GM18520 (cell line): ENCODE data around the gene B3GAT1.

Experiments
- ATAC-seq: cut with Tn5 transposase; IDR thresholded peaks from one replicate; pipeline ENCODE4 v1.9.1; 2021; ENCODE audit not compliant: unreplicated experiment

Gene B3GAT1

DNA sequence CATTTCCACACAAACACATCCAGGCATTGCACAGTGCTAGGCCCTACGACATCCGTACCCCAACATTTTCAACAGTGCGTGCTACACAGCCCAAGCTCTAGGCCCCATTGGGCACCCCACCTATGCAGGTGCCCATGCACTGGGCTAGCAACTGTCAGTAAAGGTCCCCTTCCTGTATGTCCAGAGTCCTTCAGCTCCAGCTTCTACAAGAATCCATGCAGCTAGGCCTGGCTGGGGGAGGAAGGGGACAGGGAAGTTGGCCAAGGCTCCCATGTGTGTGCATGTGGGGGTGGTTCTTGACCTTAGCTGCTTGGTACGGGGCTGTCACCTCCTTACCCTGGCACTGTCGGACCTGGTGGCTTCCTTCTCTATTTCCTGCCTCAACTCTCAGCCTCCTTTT, 1.3 kb downstream of the B3GAT1 start:
- no peak for ATAC-seq

DNA sequence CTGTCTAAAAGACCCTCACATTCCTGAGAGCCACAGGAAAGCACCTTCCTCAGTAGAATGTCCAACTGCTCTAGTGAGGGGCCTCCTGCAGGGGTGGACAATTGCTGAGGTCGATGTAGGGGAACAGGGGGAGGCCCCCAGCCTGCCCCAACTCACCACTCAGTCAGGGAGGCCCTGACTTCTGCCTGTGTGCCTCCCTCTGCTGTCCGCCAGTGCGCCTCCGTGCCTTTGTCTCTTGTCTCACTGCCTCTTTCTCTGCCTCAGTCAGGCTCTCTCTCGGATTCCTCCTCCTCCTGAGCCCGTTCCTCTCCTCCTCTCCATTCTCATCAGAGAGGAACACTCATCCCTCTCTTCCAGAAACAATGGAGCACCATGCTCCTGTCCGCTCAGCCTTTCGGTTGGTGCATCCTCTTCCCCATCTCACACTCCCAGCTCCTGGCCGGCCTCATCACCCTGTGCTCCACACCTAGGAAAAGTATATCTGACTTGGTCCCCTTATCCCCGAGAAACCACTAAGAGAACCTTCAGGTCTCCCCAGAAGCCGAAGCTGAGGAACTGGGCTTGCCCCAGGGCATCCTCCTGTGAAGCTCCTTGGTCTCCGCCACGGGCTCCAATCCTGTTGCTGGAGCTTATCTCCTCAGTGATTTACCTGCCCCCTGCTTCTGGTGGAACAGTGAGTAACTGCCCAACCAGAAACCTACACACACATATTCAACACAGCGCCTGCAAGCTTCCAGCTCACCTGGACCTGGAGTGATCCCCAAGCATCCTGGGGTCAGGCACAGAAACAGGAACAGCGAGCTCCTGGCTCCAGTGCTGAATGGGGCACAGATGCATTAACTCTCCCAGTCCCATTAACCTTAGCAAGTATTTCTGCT, 2.3 kb downstream of the B3GAT1 start:
- no peak for ATAC-seq

DNA sequence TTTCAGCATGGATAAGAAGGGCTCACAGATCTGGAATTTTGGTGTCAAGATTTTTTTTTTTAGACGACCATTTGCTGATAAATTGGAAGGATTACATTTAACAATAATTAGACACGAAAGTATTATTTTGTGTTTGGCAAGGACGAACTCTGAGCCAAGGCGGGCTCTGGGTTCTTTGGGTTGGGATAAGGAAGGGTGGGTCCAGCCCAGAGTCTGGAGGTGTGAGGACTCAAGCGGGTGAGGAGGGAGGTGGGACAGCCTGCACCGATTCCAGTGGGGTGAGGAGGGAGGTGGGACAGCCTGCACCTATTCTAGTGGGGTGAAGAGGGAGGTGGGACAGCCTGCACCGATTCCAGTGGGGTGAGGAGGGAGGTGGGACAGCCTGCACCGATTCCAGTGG, 4.1 kb downstream of the B3GAT1 start:
- no peak for ATAC-seq

DNA sequence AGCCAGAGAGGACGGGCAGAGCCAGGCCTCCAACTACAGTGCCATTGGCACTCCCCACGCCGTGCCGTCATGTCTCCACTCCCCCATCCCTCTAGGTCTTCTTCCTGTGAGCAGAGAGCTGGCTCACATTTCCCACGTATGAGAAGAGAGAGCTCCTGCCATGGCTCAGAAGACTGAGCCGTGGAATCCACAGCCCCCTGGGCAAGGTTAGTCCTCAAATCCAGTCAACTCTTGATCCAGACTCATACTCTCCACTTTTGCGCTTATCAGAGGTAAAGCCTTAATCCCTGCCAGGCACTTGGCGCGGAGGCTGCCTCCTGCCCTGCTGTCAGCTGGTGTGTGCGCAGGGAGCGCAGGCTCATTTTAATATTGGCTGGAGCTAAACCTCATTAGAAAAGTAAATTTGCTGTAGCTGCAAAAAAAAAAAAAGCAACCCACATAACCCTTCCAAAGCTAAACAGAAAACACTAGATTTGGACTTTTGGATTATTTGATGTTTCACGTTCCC, 4.7 kb downstream of the B3GAT1 start:
- no peak for ATAC-seq

DNA sequence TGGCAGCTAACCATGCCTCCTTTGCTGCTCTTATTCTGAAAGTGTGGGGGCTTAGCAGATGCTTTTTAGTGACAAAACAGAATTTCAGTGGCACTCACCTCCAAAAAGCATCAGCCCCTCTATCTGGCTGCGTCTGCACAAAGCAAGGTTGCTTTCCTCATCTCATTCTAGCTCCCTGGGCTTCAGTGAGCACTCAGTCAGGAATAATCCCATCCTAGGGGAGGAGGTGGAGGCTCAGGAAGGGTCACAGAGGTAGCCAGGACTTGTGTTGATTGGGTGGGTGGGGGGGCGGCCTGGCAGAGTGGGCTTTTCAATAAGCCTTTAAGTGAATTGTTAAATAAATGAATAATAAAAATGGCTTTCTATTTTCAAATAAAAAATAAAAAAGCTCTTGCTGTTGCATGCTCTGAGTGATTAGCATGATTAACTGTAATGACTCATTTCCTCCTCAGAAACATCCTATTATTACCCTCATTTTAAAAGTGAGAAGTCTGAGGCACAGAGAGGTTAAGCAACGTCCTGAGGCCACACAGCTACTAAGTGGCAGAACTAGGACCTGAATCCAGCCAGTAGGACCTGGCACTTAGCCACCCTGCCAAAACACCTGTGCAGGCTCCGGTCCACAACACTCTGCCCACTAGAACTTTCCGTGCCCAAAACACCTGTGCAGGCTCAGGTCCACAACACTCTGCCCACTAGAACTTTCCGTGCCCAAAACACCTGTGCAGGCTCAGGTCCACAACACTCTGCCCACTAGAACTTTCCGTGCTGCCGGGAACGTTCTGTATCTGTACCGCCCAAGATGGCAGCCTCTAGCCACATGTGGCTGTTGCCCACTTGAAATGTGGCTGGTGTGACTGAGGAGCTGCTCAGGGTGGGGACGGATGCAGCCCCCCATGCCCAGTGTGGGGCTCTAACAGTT, 5.5 kb downstream of the B3GAT1 start:
- no peak for ATAC-seq

DNA sequence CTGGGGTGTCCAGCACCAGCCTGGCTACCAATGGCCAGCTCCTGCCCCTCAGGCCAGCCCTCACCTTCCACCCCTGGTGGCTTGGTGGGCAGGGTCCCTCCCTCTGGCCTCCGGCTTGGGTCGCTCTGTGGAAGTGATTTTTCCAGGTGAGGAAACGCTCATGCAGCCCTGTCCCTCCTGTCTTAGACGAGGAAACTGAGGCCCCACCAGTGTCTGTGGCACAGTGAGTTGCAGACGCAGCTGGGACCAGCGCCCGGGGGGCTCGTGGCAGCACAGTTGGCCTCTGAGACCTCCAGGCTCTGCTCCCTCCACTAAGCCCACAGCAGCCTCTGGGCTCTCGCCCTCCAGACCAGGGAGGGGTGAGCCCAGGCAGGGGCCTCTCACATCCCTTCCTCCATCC, 6.2 kb downstream of the B3GAT1 start:
- no peak for ATAC-seq

DNA sequence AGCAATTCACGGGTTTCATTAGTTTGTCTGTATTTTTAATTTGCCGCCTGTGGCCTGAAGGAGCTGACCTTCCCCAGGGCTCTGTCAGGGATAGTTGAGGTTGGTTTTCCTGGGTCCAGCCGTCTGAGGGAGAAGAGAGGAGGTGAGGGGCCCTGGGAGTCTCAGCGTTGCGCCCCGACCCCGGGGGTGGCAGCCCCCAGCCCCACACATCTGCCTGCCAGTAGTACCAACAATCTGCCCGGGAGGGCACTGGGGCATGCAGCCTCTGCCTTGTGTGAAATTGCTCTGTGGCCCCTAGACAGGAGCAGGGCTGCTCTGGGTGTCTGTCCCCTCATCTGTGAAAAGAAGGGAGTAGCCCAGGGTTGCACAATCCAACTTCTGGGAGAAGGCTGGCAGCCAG, 6.6 kb downstream of the B3GAT1 start:
- no peak for ATAC-seq

DNA sequence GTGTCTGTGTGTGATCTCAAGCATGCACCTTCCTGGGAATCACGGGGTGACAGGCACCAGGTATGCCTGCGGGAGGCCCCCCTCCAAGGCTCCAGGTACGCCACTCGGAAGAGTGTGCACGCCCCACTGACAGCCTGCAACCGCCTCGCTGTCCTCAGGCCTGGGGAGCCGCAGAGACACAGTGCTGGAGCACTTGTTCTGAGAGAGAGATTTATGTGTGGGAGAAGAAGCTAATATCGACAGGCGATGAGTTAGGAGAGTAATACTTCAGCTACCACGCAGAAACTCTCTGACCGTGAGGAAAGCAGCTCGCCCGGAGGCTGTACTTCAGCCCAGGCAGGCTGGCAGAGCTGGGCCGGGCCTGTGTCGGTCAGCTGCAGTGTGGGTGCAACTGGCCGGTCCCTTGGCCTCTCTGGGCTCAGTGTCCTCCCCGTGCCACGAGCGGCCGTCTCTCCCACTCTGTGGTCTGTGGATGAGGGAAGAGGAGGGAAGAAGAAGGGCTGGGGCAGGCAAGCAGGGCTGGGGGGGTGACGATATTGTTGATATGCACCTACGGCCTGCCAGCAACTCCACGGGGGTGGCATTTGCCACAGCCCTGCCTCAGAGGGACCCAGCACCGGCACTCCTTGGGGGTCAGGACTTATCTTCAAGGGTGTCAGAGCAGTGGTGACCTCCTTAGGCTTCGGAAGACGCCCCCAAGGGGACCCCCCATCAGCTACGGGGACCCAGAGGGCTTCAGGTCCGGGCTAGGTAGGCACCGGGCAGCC, 7.3 kb downstream of the B3GAT1 start:
- ATAC-seq: no peak

DNA sequence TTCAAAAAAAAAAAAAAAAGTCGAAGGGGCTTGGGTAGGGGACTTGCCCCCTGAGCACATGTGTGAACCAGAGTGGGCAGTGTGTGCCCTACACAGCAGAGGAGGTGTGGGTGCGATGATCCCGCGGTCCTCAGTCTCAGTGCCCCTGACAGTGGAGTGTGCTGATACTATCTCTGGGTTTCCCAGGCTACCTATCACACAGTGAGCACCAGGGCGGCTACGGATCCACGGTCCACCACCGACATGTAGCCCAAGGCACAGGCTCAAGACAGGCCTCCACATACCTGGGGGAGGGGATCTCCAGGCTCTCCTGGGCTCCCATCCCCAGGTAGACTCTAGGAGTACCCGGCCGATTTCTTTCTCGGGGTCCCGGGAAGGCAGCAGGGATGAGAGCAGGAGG, 9.1 kb downstream of the B3GAT1 start:
- no peak for ATAC-seq

DNA sequence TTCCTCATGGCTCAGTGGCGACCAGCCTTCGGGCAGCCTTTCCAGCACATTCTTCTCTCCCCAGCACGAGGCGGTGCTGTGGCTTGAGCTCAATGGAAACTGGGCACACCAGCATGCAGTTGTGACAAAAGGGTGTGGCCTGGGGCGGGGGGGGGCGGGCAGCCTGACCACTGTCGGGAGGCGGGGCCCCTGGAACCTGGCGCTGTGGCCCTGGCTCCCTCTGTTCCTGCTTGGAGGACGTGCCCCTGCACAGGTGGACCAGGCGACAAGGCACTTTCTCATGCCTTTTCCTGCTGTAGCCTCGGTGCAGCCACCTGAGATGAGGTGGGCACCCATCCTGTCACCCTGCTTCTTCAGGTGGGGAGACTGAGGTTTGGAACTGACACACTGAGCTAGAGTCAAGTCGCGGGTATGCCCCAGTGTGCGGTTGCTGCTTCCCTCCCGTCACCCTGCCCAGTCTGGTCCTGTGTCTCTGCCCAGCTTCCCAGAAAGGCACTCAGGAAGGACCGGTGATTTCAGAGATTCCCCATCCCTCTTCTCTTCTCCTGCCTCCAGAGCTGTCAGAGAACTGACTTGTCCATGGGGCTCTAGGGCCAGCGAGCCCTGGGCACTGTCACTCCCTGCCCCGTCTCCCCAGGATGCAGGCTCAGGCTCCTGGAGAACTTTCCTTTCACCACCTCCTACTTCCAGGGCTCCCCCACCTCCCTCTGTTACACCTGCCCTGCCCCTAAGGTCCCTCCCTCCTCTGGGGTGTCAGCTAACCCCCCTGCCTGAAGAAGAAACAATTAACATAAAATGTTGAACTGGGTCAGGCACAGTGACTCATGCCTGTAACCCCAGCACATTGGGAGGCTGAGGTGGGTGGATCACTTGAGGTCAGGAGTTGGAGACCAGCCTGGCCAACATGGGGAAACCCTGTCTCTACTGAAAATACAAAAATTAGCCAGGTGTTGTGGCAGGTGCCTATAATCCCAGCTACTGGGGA, 9.9 kb downstream of the B3GAT1 start:
- ATAC-seq: no peak

DNA sequence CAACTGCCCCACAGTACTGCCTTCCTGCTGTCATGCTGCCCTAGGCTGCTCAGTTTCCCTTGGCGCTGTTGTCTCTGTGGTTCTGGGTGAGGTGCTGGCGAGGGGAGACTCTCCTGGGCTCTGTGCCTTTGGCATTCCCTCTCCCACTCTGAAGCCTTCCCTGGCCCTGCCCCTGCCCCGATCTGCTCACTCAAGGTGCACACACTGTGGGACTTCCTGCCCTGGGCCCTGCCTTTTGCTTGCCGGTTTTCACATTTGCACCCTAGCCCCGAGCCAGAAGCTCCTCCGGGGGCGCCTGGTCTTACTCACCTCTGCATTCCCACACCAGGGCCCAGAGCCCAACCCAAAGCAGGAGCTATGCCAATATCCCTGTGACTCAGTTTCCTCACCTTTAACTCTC, 12.0 kb downstream of the B3GAT1 start:
- ATAC-seq: no peak

DNA sequence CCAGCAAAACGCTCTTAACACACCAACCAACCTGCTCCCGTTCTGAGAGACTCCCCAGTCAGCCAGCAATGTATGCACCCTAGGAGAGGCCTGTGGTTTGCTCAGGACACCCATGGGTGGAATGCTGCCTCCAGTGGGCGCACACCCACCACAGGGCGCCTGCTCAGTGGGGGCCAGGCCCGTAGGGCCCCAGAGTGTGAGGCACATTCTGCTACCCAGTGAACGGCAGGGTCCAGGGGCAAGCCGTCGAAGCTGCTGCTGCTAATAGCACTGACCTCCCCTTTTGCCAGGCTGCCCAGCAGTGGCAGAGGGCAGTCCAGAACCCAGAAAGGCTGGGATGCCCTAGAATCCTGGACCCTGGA, 12.8 kb downstream of the B3GAT1 start:
- ATAC-seq: no peak

DNA sequence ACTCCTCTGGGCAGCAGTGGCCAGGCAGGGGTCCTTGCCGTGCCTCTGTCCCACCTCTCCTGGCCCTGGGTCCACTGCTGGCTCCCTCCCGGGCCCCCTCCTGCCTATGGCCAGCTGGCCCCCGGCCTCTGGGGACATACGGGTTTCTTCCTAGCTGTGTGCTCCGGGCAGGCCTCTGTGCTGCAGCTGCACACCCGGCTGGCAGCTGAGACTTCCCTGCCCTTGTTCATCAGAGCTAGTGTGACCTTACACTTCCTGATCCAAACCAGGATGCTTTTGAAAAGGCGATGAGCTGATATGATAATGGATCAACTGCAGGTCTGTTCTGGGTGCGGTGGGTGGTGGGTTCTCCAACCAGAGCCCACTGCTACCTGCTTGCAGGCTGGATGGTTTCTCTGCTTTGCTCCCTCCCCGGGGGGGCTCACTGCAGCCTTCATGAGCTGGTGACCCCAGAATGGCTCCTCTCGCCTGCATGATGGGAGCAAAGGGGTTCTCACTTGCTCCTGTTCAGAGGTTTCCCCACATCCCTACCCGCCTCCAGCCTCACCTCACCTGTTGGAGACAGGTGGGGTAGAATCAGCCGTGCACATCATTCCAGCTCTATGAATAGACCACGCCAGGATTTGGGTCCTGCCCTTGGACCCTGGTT, 13.3 kb downstream of the B3GAT1 start:
- ATAC-seq: no peak

DNA sequence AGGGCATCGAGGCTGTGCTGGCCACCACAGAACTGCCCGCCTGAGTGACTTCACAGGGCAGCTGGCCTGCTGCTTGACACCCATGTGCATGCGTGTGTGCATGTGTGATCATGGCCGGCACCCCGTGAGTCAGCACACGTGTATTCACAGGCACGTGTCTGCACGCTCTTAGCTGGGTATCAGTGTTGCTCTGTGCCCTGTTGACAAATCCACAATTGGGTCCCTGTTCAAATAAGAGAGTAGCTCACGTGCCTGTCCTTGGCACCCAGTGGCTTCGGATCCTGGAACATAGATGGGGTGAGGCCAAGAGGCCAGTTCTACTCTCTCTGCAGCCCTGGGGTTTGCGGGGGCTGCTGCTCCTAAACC, 14.0 kb downstream of the B3GAT1 start:
- ATAC-seq: no peak

DNA sequence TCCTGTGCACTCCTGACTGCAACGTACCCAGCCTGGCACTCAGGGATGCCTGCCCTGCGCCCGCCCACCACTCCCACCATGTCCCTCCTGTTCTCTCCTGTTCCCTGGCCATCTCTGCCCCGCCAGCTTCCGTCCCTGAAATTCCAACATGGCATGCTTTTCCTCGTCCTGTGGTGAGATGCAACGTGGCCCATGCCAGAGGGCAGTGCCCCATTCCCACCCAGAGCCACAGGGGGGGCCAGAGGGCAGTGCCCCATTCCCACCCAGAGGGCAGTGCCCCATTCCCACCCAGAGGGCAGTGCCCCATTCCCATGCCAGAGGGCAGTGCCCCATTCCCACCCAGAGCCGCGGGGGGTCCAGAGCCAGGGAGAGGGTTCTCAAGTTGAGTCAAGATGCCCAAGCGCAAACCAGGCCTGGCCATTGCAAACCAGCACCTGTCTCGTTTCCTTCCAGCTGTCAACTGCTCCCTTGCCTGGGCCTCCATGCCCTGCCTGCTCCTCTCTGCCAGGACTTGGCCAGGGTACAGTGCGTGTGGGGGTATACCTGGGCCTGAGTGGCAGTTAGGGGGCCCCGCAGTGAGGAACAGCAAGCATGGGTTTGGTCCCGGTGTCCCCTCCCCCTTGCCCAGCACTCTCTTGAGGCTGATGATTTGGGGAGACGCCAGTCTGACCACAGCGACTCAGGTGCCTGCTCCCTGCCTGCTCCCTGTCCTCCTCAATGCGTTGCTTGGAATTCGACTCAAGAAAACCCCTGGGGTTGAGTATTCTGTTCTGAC, 14.6 kb downstream of the B3GAT1 start:
- ATAC-seq: no peak

DNA sequence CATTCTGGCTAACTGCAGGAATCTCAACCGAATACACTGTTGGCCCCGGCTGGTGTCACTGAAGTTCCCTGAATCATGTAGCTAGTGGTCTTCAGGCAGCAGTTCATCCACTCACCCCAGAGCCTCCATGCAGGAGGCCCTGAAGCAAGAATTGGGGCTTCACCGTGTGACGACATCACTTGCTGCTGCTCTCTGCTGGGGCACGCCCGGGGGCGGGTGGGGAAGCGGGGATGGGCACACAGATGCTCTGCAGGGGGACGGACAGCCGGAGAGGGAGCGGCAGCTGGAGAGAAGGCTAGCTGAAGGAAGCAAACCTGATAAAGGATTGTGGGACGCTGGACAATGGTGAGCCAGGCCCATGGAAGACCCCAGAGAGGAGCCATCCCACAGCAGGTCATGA, 17.0 kb downstream of the B3GAT1 start:
- no peak for ATAC-seq

DNA sequence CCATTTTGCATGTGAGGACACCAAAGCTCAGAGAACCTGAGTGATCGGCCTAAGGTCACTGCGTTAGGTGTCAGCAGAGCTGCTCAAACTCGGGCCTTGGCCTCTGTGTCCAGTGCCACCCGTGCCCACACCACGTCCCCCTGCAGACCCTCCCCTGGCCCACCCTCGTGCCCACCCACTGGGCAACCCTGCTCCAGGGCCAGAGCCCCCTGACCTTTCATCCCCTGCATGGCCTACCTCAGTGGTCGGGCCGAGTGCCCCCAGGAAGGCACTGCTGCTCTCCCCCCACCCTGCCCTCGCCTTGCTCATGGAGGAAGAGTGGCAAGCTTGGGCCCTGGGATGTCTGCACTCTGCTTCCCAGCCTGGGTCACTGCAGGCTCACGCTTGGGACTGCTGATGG, 17.7 kb downstream of the B3GAT1 start:
- no peak for ATAC-seq

DNA sequence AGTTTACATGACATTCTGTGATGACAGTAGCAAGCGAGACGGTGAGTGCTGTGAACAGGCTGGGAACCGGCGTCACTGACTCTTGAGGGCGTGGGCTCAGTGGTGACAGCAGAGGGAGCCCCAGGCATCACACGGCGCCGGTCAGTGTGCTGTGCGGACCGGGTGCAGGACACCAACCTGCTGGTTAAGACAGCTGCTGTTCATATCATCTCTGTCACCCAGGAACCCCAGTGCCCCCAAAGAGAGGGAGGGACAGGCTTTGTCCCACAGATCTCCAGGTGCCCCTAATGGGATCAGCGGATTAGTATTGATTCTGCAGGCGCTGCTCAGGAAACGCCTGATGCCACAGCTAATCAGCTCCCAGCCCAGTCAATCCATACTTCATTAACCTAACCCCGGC, 18.4 kb downstream of the B3GAT1 start:
- no peak for ATAC-seq
